Stomach (tissue), 4 donors: ENCODE data around the gene DCLK2.
"Not testable (repeated sequence)": the region's sequence is repeated elsewhere in the genome, so short reads cannot be mapped to it uniquely, and the experiment has no call there.

Experiments used
- EP300 ChIP-seq: sonication (generic); formaldehyde crosslinking; IDR thresholded peaks from one replicate; pipeline ENCODE4 v1.6.1; 2017; ENCODE audit warnings: antibody characterized with exemption
- POLR2A ChIP-seq, 4 donors: fragments of 450-650 bp; IDR thresholded peaks; one replicate each; pipeline ENCODE4 v1.6.1; 2016; ENCODE audit warnings: antibody characterized with exemption in 4 of 4, control low read depth in 2 of 4, mild to moderate bottlenecking in 1 of 4, moderate library complexity in 1 of 4
- POLR2AphosphoS5 ChIP-seq, 3 donors: sonication (generic); formaldehyde crosslinking; IDR thresholded peaks; one replicate each; pipeline ENCODE4 v1.6.1; 2016; ENCODE audit warnings: antibody characterized with exemption in 3 of 3
- TF ChIP-seq, protein P1 (sequence below), 7 experiments: fragments of 450-650 bp in 4 of 7; fragments of 200-600 bp in 3 of 7; sonication (generic) in 3 of 7; IDR thresholded peaks; one replicate each; pipeline ENCODE4 v1.5.1; 2016 to 2019; ENCODE audit warnings: antibody characterized with exemption in 7 of 7, control low read depth in 2 of 7, mild to moderate bottlenecking in 1 of 7

GRCh38 chr4:150185033-150185432, 106.8 kb downstream of the DCLK2 start:
- TF ChIP-seq, protein P1, sequence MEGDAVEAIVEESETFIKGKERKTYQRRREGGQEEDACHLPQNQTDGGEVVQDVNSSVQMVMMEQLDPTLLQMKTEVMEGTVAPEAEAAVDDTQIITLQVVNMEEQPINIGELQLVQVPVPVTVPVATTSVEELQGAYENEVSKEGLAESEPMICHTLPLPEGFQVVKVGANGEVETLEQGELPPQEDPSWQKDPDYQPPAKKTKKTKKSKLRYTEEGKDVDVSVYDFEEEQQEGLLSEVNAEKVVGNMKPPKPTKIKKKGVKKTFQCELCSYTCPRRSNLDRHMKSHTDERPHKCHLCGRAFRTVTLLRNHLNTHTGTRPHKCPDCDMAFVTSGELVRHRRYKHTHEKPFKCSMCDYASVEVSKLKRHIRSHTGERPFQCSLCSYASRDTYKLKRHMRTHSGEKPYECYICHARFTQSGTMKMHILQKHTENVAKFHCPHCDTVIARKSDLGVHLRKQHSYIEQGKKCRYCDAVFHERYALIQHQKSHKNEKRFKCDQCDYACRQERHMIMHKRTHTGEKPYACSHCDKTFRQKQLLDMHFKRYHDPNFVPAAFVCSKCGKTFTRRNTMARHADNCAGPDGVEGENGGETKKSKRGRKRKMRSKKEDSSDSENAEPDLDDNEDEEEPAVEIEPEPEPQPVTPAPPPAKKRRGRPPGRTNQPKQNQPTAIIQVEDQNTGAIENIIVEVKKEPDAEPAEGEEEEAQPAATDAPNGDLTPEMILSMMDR (IDR thresholded peaks at IDR 0.05) = not testable (repeated sequence)
- not testable (repeated sequence) for TF ChIP-seq POLR2A (IDR thresholded peaks at IDR 0.05); POLR2AphosphoS5 (IDR thresholded peaks at IDR 0.05); EP300
